ENCODE results near the gene LRRC56. TPM values are rescaled to one million over a fixed set of nuclear protein-coding genes. Genes with fewer than 3 reads are reported as not detected.

The LRRC56 gene
- total RNA-seq, 1 donor from 2014 or later, result 1.3 TPM

- no peak for DNase-seq (ENCODE audit: low read depth)
Observed at GRCh38 chr11:592918-593317, 55.6 kb downstream of the LRRC56 start.

- no peak for DNase-seq (ENCODE audit: low read depth)
Observed at GRCh38 chr11:593347-593746, 56.0 kb downstream of the LRRC56 start.

- no peak for DNase-seq (ENCODE audit: low read depth)
Observed at GRCh38 chr11:595400-595799, 58.1 kb downstream of the LRRC56 start.

GRCh38 chr11:596374-596773 lies 59.0 kb downstream of the LRRC56 start:
- no peak for DNase-seq (ENCODE audit: low read depth)

GRCh38 chr11:597166-597725 lies 59.9 kb downstream of the LRRC56 start:
- DNase-seq (ENCODE audit: low read depth), result no peak

GRCh38 chr11:598005-598680 lies 60.8 kb downstream of the LRRC56 start:
- DNase-seq (ENCODE audit: low read depth), result no peak

GRCh38 chr11:601573-602245 lies 64.4 kb downstream of the LRRC56 start:
- DNase-seq (ENCODE audit: low read depth), result no peak

GRCh38 chr11:603154-603553 lies 65.8 kb downstream of the LRRC56 start:
- DNase-seq (ENCODE audit: low read depth), result no peak

MicroRNA genes within 50 kb of the gene (microRNA counts, 767-probe panel; counts per million panel counts)
- microRNA hsa-miR-210, result not detected

Small RNAs within 50 kb of the gene (microRNA-seq; reads per million reads assigned to microRNA genes)
- gene MIR210, result 1,059 reads per million, percentile 80 among the genes with 10 or more reads in this experiment

Other genes with a start within 250 kb of the LRRC56 start
- gene PGGHG, start 248.4 kb upstream of the LRRC56 start, total RNA-seq, result 8.2 and 8.3 TPM in 2 replicates
- not detected in 2 replicates for gene IFITM5, start 238.0 kb upstream of the LRRC56 start, total RNA-seq
- gene IFITM2, start 229.7 kb upstream of the LRRC56 start, total RNA-seq, result 12.5 and 14.4 TPM in 2 replicates
- 14.3 and 17.3 TPM in 2 replicates for gene IFITM1, start 223.5 kb upstream of the LRRC56 start, total RNA-seq
- gene IFITM3, start 216.7 kb upstream of the LRRC56 start, total RNA-seq, result 33.1 and 57.7 TPM in 2 replicates
- 0.40 and 1.3 TPM in 2 replicates for gene B4GALNT4, start 168.0 kb upstream of the LRRC56 start, total RNA-seq
- gene PKP3, start 143.3 kb upstream of the LRRC56 start, total RNA-seq, result 1.4 and 8.9 TPM in 2 replicates
- 1.5 and 1.7 TPM in 2 replicates for gene SIGIRR, start 122.5 kb upstream of the LRRC56 start, total RNA-seq
- gene ANO9, start 95.5 kb upstream of the LRRC56 start, total RNA-seq, result 0.42 and 0.94 TPM in 2 replicates
- gene PTDSS2, start 87.2 kb upstream of the LRRC56 start, total RNA-seq, result 78.1 and 110 TPM in 2 replicates
- gene RNH1, start 30.3 kb upstream of the LRRC56 start, total RNA-seq, result 419 and 464 TPM in 2 replicates
- 37.9 and 66.0 TPM in 2 replicates for gene HRAS, start 2.0 kb upstream of the LRRC56 start, total RNA-seq
- gene LMNTD2, start 23.2 kb downstream of the LRRC56 start, total RNA-seq, result 0.31 and 0.78 TPM in 2 replicates
- 21.1 and 32.2 TPM in 2 replicates for gene RASSF7, start 23.4 kb downstream of the LRRC56 start, total RNA-seq
- gene PHRF1, start 38.9 kb downstream of the LRRC56 start, total RNA-seq, result 27.7 and 31.2 TPM in 2 replicates
- 25.1 and 29.3 TPM in 2 replicates for gene IRF7, start 78.4 kb downstream of the LRRC56 start, total RNA-seq
- gene CDHR5, start 87.4 kb downstream of the LRRC56 start, total RNA-seq, result not detected in 2 replicates
- gene SCT, start 89.7 kb downstream of the LRRC56 start, total RNA-seq, result not detected in 2 replicates
- not detected in 2 replicates for gene DRD4, start 99.7 kb downstream of the LRRC56 start, total RNA-seq
- 22.5 and 35.8 TPM in 2 replicates for gene DEAF1, start 157.7 kb downstream of the LRRC56 start, total RNA-seq
- 37.8 and 44.7 TPM in 2 replicates for gene TMEM80, start 158.3 kb downstream of the LRRC56 start, total RNA-seq
- gene EPS8L2, start 168.7 kb downstream of the LRRC56 start, total RNA-seq, result 20.4 and 26.5 TPM in 2 replicates
- 118 and 155 TPM in 2 replicates for gene TALDO1, start 209.9 kb downstream of the LRRC56 start, total RNA-seq
- gene GATD1, start 240.0 kb downstream of the LRRC56 start, total RNA-seq, result 34.5 and 45.8 TPM in 2 replicates

Measured in myocyte (in vitro differentiated cells).